Panc1 (cell line): ENCODE measurements around the gene C5orf46.

ENCODE experiments used
- POLR2AphosphoS5 ChIP-seq: IDR thresholded peaks from 2 replicates; pipeline ENCODE4 v1.6.1; 2012; ENCODE audit warnings: mild to moderate bottlenecking, low read depth, low read length, moderate library complexity
- TF ChIP-seq, protein P1 (sequence below): fragments of 450-650 bp; IDR thresholded peaks from 2 replicates; pipeline ENCODE4 v1.5.1; 2017; ENCODE audit warnings: mild to moderate bottlenecking
- TF ChIP-seq, protein P2 (sequence below), 2 experiments: IDR thresholded peaks; 2 replicates each; pipeline ENCODE4 v1.6.1; 2011 to 2012; ENCODE audit warnings: low read depth in 2 of 2, control low read depth in 1 of 2, low read length in 1 of 2, mild to moderate bottlenecking in 1 of 2, moderate library complexity in 1 of 2; ENCODE audit not compliant: insufficient read depth in 1 of 2

DNA sequence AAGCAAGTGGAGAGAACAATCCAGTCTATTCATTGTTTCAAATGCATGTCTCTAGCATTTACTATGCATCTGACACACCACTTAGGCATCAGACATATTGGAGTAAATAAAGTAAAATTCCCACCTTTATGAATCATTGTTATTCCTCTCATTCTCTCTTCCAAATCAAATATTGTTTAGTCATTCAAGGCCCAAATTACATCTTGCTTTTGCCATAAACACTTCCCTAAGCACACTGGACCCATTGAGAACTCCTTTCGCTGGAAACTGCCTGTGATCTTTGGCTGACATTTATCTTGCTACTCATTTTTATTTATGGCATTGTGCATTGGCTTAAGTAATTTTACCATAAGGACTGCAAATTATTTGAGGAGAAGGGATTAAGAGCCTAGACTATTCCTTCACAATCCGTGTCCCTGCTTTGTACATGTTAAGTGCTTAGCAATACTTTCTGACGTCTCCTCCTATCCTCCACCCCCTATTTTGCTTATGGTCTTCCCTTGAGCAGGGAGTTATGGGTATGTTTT, 7.4 kb downstream of the C5orf46 start:
- TF ChIP-seq, protein P1, sequence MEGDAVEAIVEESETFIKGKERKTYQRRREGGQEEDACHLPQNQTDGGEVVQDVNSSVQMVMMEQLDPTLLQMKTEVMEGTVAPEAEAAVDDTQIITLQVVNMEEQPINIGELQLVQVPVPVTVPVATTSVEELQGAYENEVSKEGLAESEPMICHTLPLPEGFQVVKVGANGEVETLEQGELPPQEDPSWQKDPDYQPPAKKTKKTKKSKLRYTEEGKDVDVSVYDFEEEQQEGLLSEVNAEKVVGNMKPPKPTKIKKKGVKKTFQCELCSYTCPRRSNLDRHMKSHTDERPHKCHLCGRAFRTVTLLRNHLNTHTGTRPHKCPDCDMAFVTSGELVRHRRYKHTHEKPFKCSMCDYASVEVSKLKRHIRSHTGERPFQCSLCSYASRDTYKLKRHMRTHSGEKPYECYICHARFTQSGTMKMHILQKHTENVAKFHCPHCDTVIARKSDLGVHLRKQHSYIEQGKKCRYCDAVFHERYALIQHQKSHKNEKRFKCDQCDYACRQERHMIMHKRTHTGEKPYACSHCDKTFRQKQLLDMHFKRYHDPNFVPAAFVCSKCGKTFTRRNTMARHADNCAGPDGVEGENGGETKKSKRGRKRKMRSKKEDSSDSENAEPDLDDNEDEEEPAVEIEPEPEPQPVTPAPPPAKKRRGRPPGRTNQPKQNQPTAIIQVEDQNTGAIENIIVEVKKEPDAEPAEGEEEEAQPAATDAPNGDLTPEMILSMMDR = no peak
- TF ChIP-seq, protein P2, sequence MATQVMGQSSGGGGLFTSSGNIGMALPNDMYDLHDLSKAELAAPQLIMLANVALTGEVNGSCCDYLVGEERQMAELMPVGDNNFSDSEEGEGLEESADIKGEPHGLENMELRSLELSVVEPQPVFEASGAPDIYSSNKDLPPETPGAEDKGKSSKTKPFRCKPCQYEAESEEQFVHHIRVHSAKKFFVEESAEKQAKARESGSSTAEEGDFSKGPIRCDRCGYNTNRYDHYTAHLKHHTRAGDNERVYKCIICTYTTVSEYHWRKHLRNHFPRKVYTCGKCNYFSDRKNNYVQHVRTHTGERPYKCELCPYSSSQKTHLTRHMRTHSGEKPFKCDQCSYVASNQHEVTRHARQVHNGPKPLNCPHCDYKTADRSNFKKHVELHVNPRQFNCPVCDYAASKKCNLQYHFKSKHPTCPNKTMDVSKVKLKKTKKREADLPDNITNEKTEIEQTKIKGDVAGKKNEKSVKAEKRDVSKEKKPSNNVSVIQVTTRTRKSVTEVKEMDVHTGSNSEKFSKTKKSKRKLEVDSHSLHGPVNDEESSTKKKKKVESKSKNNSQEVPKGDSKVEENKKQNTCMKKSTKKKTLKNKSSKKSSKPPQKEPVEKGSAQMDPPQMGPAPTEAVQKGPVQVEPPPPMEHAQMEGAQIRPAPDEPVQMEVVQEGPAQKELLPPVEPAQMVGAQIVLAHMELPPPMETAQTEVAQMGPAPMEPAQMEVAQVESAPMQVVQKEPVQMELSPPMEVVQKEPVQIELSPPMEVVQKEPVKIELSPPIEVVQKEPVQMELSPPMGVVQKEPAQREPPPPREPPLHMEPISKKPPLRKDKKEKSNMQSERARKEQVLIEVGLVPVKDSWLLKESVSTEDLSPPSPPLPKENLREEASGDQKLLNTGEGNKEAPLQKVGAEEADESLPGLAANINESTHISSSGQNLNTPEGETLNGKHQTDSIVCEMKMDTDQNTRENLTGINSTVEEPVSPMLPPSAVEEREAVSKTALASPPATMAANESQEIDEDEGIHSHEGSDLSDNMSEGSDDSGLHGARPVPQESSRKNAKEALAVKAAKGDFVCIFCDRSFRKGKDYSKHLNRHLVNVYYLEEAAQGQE (IDR thresholded peaks at IDR 0.05; ENCODE audit: insufficient read depth in 1 of 2, low read depth in 2 of 2, low read length in 1 of 2) = no peak
- no peak for TF ChIP-seq POLR2AphosphoS5
